CD4-positive, alpha-beta T cell treated with Interleukin-21 for 1 hour (primary cell): ENCODE measurements around the gene MCC.

Experiments used
- DNase-seq: peaks from one replicate; pipeline ENCODE4 v3.0.0-alpha.2; 2020

The MCC gene

GRCh38 chr5:113000466-113000865 is 487.8 kb downstream of the MCC start:
- no peak for DNase-seq

DNA sequence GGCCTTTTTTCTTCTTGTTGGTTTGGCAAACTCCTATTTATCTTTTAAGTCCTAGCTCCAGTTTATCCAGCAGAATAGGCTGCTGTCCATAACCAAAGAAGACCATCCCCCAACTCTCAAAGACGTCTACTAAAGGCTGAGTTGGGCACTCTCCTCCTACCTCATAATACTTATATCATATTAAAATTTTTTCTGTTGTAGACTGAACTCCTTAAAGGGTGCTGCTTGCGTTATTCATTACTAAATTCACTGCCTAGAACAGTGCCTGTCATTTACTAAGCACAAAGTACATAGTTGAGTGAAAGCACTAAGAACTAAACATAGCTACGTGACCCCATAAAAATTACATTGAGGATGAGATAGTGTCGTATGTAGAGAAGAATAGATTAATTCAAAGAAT is 490.0 kb downstream of the MCC start:
- no peak for DNase-seq

GRCh38 chr5:112996830-112997374 is 491.4 kb downstream of the MCC start:
- DNase-seq = no peak

DNA sequence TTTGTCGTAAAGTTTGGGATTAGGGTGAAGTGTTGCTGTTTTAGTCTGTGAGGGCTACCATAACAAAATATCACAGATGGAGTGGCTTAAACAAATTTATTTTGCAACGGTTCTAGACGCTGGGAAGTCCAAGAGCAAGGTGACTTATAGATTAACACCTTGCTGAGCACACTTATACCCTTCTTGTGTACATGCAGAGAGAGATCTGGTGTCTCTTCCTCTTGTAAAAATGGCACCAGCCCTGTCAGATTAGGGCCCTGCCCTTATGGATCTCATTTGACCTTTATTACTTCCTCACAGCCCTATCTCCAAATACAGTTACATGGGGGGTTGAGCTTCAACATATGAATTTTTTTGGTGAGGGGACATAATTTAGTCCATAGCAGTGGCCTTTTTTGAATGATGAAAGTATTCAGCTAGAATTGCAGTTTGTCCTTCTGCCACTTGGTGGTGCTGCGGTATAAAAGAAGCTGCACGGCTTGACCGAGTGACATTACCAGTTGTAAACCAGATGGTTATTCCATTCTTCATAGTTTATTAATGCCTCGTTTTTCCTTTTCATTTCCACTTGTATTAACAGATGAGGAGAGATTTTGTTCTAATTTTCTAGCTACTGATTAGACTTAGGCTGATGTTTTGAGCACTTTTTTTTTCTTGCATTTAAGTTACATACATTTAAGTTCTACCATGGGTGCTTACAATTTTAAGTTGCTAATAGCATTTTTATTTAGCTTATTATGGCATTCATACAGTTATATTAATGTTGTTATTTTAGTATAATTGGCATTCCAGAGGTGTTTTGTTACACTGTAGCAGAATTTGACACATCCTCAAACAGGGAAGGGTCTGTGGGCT is 492.3 kb downstream of the MCC start:
- DNase-seq = peak; percentile 78

DNA sequence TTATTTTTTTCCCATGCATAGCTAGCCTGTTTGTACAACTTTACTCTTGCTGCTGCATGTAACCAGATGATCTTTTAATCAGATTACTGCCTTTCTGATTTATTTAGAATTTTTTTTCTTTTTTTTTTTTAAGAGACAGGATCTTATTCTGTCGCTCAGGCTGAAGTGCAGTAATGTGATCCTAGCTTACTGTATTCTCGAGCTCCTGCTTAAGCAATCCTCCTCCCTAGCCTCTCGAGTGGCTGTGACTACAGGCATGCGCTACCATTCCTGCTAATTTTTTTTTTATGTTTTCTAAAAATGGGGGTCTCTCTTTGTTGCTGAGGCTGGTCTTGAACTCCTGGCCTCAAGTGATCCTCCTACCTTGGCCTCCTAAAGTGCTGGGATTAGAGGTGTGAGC is 502.0 kb downstream of the MCC start:
- no peak for DNase-seq

DNA sequence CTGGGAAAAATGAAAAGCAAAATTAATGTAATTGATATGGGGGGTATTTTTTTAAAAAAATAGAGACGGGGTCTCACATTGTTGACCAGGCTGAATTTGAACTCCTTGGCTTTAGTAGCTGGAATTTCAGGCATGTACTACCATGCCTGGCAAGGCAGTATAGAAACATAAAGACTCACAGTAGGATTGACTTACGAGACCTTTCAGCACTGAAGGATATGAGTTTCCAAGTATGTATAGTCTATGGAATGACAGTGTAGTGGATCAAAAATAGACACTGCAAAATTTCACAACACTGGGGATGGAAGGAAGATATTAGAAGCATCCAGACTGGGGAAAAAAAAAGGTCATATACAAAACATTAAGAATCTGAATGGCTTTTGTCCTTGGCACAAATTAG is 504.9 kb downstream of the MCC start:
- no peak for DNase-seq

- no peak for DNase-seq
Observed at GRCh38 chr5:112979723-112980122, 508.5 kb downstream of the MCC start.

DNA sequence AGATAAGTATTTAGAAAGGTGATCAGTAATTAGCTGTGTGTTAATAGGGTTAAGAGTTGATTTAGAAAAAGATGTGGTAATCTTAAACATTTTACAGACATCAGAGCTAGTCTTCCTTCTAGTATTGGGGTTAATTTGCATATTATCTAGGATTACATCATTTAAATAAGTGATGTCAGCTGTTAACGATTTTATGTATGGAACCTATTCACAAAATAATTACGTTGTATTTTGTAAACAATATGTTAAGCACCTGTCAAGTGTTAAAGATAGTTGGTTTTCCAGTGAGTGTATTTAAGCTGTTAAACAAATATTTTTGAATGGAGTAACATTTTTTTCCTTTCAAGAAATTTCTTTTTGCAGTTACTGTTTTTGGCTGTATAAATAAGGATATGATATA is 509.4 kb downstream of the MCC start:
- DNase-seq = no peak

DNA sequence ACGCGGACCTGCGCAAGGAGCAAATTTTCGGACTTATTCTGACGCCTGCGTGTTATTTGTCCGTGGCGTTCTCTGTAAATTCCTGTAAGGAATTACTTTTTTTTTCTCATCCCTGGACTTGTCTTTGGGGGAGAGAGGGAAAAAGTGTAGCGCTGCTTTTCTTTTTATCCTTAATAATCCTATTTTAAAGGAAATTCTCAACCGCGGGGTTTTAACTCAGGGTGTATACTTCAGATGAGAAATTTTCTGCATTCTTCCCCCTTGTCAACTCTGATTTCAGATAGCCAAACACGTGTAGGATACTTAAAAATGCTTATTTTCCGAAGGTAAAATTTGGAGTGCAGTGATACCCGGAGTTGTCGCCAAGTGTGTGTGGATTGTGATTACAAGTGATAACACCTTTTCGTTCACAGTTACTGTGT is 510.8 kb downstream of the MCC start:
- DNase-seq = no peak

- peak; percentile 98 for DNase-seq
Observed at GRCh38 chr5:112976432-112977309, 511.6 kb downstream of the MCC start, which contains the start of gene DCP2. Gene DCP2 (plus strand): TSS chr5:112976798. CDS start chr5:112976934, 136 bp downstream.

DNA sequence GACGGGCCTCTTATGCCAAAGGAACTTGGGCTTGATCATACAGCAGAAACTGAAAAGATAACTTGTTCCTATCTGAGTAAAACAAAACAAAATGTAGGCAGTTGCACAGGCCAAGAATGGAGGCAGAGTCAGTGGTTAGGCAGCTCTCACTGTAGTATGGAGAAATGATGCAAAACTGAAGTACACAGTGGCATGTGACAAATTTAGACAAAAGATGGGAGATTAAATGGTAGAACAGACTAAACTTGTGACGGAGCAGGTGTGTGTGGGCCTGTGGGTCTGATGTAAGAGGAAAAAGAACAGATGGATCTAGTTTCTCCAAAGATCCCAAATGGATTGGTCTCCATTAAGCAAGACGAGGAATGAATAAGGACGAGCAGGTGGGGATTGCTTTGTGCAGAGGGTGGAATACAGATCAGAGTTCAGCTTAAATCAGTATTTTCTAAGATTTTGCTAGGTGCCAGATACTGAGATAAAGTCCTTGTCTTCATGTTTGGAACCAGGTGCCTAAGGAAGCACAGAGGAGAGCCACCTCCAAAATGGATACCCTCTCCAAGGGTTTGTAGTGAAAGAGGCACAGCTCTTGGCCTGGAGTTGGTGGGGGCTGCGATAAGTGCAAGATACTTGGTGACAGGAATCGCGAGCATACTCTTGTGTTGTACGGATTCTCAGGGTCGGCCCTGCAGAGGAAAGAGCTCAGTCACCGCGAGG is 512.4 kb downstream of the MCC start:
- DNase-seq = no peak

- no peak for DNase-seq
Observed at GRCh38 chr5:112974901-112975300, 513.4 kb downstream of the MCC start.

GRCh38 chr5:112973904-112974303 is 514.3 kb downstream of the MCC start:
- DNase-seq = no peak

DNA sequence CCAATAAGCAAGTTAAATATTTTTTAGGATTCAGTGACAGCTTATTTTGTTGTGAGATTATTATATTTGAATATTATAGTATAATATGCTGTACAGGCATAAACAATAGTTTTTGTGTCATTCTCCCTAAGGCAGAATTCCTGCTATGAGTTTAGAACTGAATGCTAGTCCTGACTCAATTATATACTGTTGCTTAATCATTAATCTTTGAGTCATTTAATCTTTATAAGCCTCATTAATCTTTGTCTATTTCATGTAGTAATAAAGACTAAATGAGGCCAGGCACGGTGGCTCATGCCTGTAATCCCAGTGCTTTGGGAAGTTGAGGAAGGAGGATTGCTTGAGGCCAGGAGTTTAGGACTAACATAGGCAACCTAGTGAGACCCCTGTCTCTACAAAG is 515.2 kb downstream of the MCC start:
- DNase-seq = no peak
